OCI-LY7 (cell line): Measurements from ENCODE around the gene DOK7.

Source experiments
- EZH2phosphoT487 ChIP-seq: fragments of 200-600 bp; sonication (generic); IDR thresholded peaks from 2 replicates; pipeline ENCODE4 v1.6.1; 2018; ENCODE audit warnings: low read depth, borderline replicate concordance, mild to moderate bottlenecking, mixed run types, antibody characterized with exemption, low read length, moderate library complexity, mixed read lengths
- TF ChIP-seq, protein P1 (sequence below): fragments of 200-600 bp; sonication (generic); conservative IDR thresholded peaks from 2 replicates; pipeline ENCODE4 v1.5.1; 2014; ENCODE audit warnings: mild to moderate bottlenecking, antibody characterized with exemption, low read length, moderate library complexity, mixed read lengths

DNA sequence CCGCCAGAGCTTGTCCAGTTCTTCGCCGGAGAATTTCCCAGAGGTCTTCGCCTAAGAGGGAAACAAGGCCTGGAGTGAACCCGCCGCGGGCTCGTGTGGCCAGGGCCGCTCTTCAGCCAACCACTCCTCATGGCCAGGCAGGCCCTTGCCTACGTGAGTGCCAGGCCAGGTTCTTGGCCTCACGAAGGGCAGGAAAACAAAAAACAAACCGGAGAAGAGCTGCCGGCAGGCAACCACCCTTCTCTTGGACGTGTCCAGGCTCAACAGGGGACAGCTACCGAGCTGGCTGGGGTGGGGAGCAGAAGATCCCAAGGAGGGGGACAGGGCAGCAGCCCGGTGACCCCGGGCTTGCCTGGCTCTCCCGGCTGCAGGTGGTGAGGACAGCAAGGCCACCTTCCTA is 55.8 kb downstream of the DOK7 start:
- TF ChIP-seq, protein P1, sequence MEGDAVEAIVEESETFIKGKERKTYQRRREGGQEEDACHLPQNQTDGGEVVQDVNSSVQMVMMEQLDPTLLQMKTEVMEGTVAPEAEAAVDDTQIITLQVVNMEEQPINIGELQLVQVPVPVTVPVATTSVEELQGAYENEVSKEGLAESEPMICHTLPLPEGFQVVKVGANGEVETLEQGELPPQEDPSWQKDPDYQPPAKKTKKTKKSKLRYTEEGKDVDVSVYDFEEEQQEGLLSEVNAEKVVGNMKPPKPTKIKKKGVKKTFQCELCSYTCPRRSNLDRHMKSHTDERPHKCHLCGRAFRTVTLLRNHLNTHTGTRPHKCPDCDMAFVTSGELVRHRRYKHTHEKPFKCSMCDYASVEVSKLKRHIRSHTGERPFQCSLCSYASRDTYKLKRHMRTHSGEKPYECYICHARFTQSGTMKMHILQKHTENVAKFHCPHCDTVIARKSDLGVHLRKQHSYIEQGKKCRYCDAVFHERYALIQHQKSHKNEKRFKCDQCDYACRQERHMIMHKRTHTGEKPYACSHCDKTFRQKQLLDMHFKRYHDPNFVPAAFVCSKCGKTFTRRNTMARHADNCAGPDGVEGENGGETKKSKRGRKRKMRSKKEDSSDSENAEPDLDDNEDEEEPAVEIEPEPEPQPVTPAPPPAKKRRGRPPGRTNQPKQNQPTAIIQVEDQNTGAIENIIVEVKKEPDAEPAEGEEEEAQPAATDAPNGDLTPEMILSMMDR = no peak
- no peak for TF ChIP-seq EZH2phosphoT487
